ENCODE measurements around the gene CUX1. TPM values are rescaled to one million over a fixed set of nuclear protein-coding genes. Genes with fewer than 3 reads are reported as not detected.
A peak's percentile ranks its signal among the peaks of the same experiment; 100 is the strongest.

The CUX1 gene
- 37.4 and 38.8 TPM in 2 replicates for total RNA-seq (2014; rRNA removed; shearing (Covaris generic); ENCODE audit: low replicate concordance)

- in situ Hi-C loops (cut with HindIII; ENCODE audit: low pct_unique_long_range_greater_than_20kb, low sequenced_read_pairs): loop anchor here (25.0 kb wide), 1 partner anchor 320 kb away; no protein-coding TSS in a partner anchor
- peak; percentile 37 for DNase-seq (ENCODE audit: low read depth)
Measured at GRCh38 chr7:101817471-101818286, at the start of gene CUX1. TSS of gene CUX1 (plus strand) at chr7:101817626. CDS start at chr7:101817640, 14 bp downstream.

DNA sequence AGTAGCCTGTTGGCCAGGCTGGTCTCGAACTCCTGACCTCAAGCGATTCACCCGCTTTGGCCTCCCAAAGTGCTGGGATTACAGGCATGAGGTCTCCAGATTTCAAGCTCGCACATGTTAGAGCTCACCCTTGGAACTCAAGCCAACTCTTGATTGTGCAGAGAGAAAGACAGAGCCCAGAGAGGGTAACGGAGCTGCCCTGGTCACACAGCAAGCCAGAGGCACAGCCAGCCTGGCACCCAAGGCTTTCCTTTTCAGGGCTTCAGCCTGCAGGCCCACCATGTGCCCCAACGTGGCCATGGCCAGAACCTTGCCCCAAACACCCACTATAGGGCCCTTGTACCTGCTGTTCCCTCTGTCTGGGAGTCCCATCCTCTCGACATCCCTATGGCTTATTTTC lies 49.1 kb upstream of the CUX1 start:
- in situ Hi-C loops (cut with HindIII; ENCODE audit: low pct_unique_long_range_greater_than_20kb, low sequenced_read_pairs): no loop called here
- no peak for DNase-seq (ENCODE audit: low read depth)

DNA sequence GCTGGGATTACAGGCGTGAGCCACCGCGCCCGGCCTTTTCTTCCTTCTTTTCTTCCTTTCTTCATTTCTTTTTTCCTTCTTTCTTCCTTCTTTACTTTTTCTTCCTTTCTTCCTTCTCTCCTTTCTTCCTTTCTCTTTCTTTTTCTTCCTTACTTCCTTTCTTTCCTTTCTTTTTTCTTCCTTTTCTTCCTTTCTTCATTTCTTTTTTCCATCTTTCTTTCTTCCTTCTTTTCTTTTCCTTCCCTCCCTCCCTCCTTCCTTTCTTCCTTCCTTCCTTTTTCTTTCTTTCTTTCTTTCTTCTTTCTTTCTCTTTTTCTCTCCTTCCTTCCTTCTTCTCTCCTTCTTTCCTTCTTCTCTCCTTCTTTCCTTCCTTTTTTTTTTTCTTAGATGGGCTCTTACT lies 47.0 kb upstream of the CUX1 start:
- no peak for DNase-seq (ENCODE audit: low read depth)
- in situ Hi-C loops (cut with HindIII; ENCODE audit: low pct_unique_long_range_greater_than_20kb, low sequenced_read_pairs): no loop called here

DNA sequence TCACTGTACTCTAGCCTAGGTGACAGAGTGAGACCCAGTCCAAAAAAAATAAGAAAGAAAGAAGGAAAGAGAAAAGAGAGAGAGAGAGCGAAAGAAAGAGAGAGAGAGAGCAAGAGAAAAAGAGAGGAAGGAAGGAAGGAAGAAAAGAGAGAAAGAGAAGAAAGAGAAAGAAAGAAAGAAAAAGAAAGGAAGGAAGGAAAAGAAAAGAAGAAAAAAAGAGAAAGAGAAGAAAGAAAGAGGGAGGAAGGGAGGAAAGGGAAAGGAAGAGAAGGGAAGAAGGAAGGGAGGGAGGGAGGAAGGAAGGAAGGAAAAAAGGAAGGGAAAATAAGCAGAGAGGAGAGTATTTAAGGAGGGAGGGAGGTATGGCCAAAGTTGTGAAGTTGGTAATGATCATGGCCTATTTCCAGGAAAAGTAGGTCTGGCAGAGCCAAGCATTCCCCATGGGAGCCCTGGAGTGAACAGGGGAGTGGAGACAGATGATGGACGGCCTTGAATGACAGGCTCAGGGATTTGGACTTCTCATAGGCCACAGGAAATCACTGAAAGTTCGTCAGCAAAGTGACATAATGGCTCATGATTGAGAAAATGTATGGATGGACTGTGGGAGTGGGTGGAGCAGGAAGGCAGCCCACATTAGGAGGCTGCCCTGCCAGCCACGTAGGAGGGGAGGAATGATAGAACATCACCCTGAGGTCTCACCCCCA lies 44.8 kb upstream of the CUX1 start:
- DNase-seq (ENCODE audit: low read depth): no peak
- in situ Hi-C loops (cut with HindIII; ENCODE audit: low pct_unique_long_range_greater_than_20kb, low sequenced_read_pairs): no loop called here

DNA sequence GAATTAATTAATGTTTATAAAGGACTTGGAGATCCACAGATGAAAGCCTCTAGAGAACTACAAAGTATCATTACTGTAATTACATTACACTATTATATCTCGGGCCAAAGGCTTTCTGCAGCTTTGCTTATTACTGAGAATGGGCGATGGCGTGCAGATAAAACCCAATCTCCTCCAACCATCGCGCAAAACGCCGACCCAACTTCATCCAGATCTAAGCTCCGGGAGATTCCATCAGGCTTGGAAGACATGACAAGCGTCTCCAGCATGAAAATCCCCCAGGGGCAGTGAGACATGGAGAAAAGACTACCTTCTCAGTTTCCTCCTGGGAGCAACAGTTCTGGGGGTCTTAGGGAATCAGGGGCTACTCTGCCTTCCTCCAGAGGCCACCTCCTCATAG lies 42.2 kb upstream of the CUX1 start:
- in situ Hi-C loops (cut with HindIII; ENCODE audit: low pct_unique_long_range_greater_than_20kb, low sequenced_read_pairs): no loop called here
- DNase-seq (ENCODE audit: low read depth): no peak

- no peak for DNase-seq (ENCODE audit: low read depth)
Measured at GRCh38 chr7:101778026-101778580, 39.3 kb upstream of the CUX1 start.

GRCh38 chr7:101779267-101779666 lies 38.2 kb upstream of the CUX1 start:
- no peak for DNase-seq (ENCODE audit: low read depth)
- in situ Hi-C loops (cut with HindIII; ENCODE audit: low pct_unique_long_range_greater_than_20kb, low sequenced_read_pairs): no loop called here

More at GRCh38 chr7:101778026-101778580, 39.3 kb upstream of the CUX1 start:
- in situ Hi-C loops (cut with HindIII; ENCODE audit: low pct_unique_long_range_greater_than_20kb, low sequenced_read_pairs): no loop called here

GRCh38 chr7:101780281-101780680 lies 37.1 kb upstream of the CUX1 start:
- in situ Hi-C loops (cut with HindIII; ENCODE audit: low pct_unique_long_range_greater_than_20kb, low sequenced_read_pairs): no loop called here
- no peak for DNase-seq (ENCODE audit: low read depth)

- in situ Hi-C loops (cut with HindIII; ENCODE audit: low pct_unique_long_range_greater_than_20kb, low sequenced_read_pairs): no loop called here
- no peak for DNase-seq (ENCODE audit: low read depth)
Measured at GRCh38 chr7:101781439-101781838, 36.0 kb upstream of the CUX1 start.

DNA sequence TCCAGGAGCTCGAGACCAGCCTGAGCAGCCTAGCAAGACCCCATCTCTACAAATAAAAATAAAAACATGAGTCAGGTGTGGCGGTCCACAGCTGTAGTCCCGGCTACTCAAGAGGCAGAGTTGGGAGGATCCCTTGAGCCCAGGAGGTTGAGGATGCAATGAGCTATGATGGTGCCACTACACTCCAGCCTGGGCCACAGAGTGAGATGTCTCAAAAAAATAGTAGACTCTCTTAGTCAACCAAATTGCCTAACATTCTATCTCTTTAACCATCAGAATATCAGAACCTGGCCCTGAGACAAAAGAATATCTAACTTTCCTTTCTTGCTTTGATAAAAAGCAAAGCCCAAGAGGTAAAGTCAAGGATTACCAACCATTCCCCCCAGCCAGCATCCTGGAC lies 35.0 kb upstream of the CUX1 start:
- DNase-seq (ENCODE audit: low read depth): no peak
- in situ Hi-C loops (cut with HindIII; ENCODE audit: low pct_unique_long_range_greater_than_20kb, low sequenced_read_pairs): no loop called here

DNA sequence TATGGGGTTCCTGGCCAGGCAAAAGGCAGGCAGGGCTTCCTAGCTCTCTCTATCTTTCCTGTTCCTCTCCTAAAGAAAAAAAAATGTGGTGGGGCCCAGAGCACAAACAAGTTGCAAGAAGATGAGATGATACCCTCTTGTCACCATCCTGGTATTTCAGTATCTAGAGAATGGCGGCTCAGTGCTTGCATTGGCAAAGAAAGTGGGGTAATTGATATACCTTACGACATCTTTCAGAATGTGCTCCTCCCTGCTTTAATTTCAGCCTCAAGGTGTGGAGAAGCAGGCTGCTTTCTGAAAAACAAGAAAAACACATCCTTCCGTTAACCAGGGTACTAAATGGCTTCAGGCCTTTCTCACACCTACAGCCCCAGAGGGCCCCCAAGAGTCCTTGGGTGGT lies 34.5 kb upstream of the CUX1 start:
- no peak for DNase-seq (ENCODE audit: low read depth)
- in situ Hi-C loops (cut with HindIII; ENCODE audit: low pct_unique_long_range_greater_than_20kb, low sequenced_read_pairs): no loop called here

DNA sequence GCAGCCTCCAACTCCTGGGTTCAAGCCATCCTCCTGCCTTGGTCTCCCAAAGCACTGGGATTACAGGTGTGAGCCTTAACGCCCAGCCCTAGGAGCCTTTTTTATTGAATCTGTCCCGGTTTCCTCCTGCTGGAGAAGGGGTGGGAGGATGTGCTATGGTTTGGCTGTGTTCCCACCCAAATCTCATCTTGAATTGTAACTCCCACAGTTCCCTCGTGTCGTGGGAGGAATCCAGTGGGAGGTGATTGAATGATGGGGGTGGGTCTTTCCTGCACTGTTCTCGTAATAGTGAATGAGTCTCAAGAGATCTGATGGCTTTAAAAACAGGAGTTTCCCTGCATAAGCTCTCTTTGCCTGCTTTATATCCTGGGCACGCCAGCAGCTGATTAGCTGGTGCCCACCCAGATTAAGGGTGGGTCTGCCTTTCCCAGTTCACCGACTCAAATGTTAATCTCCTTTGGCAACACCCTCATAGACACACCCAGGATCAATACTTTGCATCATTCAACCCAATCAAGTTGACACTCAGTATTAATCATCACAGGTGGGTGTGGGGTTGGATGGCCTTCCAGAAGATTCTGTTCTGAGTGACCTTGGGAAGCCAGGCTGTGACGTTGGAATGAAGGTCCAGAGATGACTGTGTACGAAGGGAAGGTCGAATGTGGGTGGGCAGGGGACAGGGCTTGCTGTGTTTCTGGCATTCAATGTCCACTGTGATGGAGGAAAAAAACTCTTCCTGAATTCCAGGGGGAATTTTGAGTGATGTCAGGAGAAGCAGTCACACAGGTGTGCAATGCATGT lies 33.8 kb upstream of the CUX1 start:
- in situ Hi-C loops (cut with HindIII; ENCODE audit: low pct_unique_long_range_greater_than_20kb, low sequenced_read_pairs): no loop called here
- no peak for DNase-seq (ENCODE audit: low read depth)

DNA sequence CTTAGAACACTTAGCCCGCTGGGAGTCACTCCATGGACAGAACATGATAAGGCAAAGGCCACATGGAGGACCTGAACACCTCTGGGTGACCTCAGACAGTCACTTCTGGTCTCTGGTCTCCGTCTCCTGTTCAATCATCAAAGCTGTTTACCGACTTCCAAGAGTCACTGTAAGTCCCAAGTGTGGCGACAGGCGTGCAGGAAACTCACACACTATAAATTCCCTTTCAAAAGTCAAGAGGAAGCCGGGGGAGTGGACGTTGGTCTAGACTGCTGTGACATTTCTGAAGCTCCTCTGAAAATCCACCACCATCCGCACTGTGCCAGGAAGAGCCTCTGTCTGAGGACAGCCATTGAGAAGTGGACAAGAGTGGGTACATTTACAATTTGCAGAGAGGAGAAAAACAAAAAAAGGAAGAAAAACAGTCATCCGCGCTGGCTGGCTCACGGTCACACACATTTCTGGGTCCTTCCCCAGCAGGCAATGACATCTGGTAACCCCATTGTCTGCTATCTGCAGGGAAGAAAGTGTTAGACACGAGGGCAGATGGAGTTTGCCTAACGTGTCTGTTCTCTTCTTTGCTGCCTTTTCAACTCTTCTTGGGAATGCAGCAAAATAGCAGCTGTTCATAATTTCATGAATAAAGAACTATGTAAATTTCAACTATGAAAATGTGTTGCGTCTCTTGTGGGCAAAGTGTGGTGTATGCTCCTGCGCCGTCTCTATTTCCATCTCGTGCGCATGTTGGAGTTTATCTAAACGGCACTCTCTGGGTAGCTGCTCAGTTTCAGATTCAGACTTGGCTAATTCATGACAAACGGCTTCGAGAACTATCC lies 32.9 kb upstream of the CUX1 start:
- in situ Hi-C loops (cut with HindIII; ENCODE audit: low pct_unique_long_range_greater_than_20kb, low sequenced_read_pairs): no loop called here
- no peak for DNase-seq (ENCODE audit: low read depth)

- in situ Hi-C loops (cut with HindIII; ENCODE audit: low pct_unique_long_range_greater_than_20kb, low sequenced_read_pairs): no loop called here
Measured at GRCh38 chr7:101787864-101788263, 29.6 kb upstream of the CUX1 start.

GRCh38 chr7:101788517-101788916 lies 28.9 kb upstream of the CUX1 start:
- in situ Hi-C loops (cut with HindIII; ENCODE audit: low pct_unique_long_range_greater_than_20kb, low sequenced_read_pairs): no loop called here
- no peak for DNase-seq (ENCODE audit: low read depth)

More at GRCh38 chr7:101787864-101788263, 29.6 kb upstream of the CUX1 start:
- no peak for DNase-seq (ENCODE audit: low read depth)

DNA sequence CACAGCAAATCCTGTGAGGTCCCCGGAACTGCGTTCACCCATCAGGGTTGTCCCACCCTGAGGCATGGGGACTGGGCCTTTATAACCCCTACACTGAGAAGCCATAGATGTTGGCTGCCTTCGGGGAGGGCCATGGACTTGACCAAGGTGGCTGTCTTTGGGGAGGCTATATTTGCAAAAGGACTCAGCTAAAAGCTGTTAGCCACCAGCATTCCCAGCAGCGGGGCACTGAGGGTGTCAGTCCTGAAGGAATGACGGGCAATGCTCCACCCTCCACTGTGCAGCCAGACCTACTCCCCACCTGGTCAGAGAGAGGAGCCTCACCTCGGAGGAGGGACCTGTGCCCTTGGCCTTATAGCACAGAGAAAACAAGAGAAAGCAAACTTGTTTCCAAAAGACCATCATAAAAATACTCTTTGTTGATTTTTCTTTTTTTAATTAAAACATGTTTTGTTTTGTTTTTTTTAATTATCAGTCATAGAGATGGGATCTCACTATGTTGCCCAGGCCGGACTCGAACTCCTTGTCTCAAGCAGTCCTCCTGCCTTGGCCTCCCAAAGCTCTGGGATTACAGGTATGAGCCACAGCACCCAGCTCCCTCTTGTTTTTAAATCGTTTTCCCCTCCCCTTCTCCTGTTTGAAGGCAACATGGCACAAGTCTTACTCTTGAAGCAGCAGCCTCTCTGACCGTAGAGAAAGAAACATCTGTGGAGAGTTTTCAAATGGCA lies 26.7 kb upstream of the CUX1 start:
- in situ Hi-C loops (cut with HindIII; ENCODE audit: low pct_unique_long_range_greater_than_20kb, low sequenced_read_pairs): no loop called here

GRCh38 chr7:101792051-101792681 lies 25.3 kb upstream of the CUX1 start:
- in situ Hi-C loops (cut with HindIII; ENCODE audit: low pct_unique_long_range_greater_than_20kb, low sequenced_read_pairs): no loop called here

More for the DNA sequence above, 26.7 kb upstream of the CUX1 start:
- DNase-seq (ENCODE audit: low read depth): no peak

More at GRCh38 chr7:101792051-101792681, 25.3 kb upstream of the CUX1 start:
- DNase-seq (ENCODE audit: low read depth): peak; percentile 98
